Measurements from ENCODE around the gene MDM4.

MDM4 gene

DNA sequence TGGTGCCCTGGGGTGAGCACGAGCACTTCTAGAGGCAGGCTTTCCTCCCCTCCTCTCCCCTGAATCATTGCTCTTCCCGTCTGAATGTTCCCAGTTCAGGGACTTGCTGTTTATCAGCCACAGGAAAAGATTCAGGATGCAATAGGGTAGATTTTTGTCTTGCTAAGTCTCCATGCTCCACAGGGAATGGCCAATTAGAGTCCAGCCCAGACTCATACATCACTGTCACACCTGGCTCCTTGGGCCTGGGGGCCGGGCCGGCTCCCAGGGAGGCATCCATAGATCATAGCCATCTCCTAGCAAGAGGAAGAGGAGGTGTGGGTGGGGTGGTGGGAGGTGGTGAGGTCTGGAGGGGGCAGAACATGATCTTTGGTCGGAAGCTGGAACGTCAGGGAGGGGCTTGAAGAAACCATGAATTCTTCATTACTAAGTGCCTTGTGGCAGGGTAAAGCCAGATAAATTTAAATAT is 85.9 kb downstream of the MDM4 start:
- TF ChIP-seq, protein P1, sequence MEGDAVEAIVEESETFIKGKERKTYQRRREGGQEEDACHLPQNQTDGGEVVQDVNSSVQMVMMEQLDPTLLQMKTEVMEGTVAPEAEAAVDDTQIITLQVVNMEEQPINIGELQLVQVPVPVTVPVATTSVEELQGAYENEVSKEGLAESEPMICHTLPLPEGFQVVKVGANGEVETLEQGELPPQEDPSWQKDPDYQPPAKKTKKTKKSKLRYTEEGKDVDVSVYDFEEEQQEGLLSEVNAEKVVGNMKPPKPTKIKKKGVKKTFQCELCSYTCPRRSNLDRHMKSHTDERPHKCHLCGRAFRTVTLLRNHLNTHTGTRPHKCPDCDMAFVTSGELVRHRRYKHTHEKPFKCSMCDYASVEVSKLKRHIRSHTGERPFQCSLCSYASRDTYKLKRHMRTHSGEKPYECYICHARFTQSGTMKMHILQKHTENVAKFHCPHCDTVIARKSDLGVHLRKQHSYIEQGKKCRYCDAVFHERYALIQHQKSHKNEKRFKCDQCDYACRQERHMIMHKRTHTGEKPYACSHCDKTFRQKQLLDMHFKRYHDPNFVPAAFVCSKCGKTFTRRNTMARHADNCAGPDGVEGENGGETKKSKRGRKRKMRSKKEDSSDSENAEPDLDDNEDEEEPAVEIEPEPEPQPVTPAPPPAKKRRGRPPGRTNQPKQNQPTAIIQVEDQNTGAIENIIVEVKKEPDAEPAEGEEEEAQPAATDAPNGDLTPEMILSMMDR (IDR thresholded peaks at IDR 0.05), result no peak
- H3K4me1 Mint-ChIP-seq, result peaks cover 36% of the 10 kb centered on the region
- H3K36me3 Mint-ChIP-seq (ENCODE audit: low read depth), result no peaks in the 10 kb centered on the region
- peaks cover 19% of the 10 kb centered on the region for H3K27me3 Mint-ChIP-seq (ENCODE audit: low read depth, poor library complexity)
- peak overlapping the region; percentile 13 for H3K4me3 Mint-ChIP-seq
- peak; percentile 57 for DNase-seq
- no peak overlapping the region for H3K27ac Mint-ChIP-seq
- H3K9me3 Mint-ChIP-seq, result no peaks in the 10 kb centered on the region

DNA sequence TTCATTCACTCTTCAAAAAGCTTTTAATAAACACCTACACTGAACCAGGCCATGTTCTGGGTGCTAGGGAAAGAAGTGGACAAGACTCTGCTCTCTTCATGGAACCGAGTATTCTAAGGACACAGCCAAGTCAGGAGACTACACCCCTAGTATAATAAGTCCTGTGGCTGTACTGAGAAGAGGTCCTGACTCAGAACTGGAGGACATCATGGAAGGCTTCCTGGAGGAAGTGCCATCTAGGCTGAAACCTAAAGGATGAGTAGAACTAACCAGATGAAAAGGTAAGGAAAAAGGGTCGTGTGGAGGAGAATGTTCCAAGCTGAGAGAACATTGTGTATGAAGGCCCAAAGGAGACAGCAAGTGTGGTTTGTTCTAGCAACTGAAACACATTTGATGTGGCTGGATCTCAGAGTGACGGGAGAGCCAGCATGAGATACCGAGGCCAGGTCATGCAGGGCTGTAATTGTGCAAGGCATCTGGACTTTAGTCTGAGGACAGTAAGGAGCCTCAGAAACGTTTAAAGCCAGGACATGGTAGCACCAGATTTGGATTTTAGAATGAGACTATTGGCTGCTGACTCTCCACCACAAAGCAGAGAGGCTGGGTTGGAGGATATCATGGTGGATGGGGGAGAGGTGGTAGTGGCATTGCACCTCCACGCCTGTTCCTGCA is 86.8 kb downstream of the MDM4 start:
- TF ChIP-seq, protein P1 (IDR thresholded peaks at IDR 0.05), result no peak
- Mint-ChIP-seq H3K27me3 (ENCODE audit: low read depth, poor library complexity) (peaks cover 21% of the 10 kb centered on the region), H3K36me3 (ENCODE audit: low read depth) (no peaks in the 10 kb centered on the region), H3K4me1 (peaks cover 43% of the 10 kb centered on the region), H3K4me3 (no peak overlapping the region), H3K27ac (no peak overlapping the region), H3K9me3 (no peaks in the 10 kb centered on the region)
- no peak for DNase-seq

DNA sequence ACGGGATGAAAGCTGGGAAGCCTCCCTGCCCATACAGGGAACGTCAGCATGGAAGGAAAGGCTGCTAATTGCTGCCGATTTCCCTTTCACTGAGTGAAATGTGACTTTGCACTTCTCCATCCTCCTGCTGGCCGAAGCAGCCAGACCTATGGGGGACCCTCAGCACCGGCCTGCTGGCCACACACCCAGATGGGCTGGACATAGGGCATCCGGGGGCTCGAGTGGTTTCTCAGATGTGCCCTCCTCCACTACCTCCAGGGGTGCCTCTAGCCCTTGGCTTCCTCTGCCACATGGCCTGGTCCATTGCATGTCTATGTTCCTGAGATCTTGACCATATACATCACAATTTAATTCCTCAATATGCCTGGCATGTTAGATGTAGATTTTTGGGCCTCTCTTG is 89.6 kb downstream of the MDM4 start:
- no peak for DNase-seq
- H3K9me3 Mint-ChIP-seq, result no peaks in the 10 kb centered on the region
- peaks cover 27% of the 10 kb centered on the region for H3K27me3 Mint-ChIP-seq (ENCODE audit: low read depth, poor library complexity)
- H3K4me1 Mint-ChIP-seq, result peaks cover 28% of the 10 kb centered on the region
- no peaks in the 10 kb centered on the region for H3K36me3 Mint-ChIP-seq (ENCODE audit: low read depth)
- TF ChIP-seq, protein P1 (IDR thresholded peaks at IDR 0.05), result no peak
- no peak overlapping the region for H3K4me3 Mint-ChIP-seq
- H3K27ac Mint-ChIP-seq, result no peak overlapping the region
